ENCODE data around the gene THRA.

THRA gene

GRCh38 chr17:40075201-40075941 is 12.6 kb downstream of the THRA start:
- H3K4me3 ChIP-seq (ENCODE audit: low read length): no peak overlapping the region
- peak; percentile 70 for DNase-seq (ENCODE audit: low read depth)
- TF ChIP-seq CTCF (conservative IDR thresholded peaks at IDR 0.05; ENCODE audit: low read length): peak; percentile 94

GRCh38 chr17:40075942-40076498 is 13.3 kb downstream of the THRA start:
- DNase-seq (ENCODE audit: low read depth): no peak
- no peak for TF ChIP-seq CTCF (conservative IDR thresholded peaks at IDR 0.05; ENCODE audit: low read length)
- H3K4me3 ChIP-seq (ENCODE audit: low read length): no peak overlapping the region

GRCh38 chr17:40076591-40076990 is 13.8 kb downstream of the THRA start:
- no peak for DNase-seq (ENCODE audit: low read depth)
- H3K4me3 ChIP-seq (ENCODE audit: low read length): no peak overlapping the region
- no peak for TF ChIP-seq CTCF (conservative IDR thresholded peaks at IDR 0.05; ENCODE audit: low read length)

GRCh38 chr17:40079545-40079944 is 16.8 kb downstream of the THRA start:
- no peak for TF ChIP-seq CTCF (conservative IDR thresholded peaks at IDR 0.05; ENCODE audit: low read length)
- DNase-seq (ENCODE audit: low read depth): no peak
- H3K4me3 ChIP-seq (ENCODE audit: low read length): no peak overlapping the region

DNA sequence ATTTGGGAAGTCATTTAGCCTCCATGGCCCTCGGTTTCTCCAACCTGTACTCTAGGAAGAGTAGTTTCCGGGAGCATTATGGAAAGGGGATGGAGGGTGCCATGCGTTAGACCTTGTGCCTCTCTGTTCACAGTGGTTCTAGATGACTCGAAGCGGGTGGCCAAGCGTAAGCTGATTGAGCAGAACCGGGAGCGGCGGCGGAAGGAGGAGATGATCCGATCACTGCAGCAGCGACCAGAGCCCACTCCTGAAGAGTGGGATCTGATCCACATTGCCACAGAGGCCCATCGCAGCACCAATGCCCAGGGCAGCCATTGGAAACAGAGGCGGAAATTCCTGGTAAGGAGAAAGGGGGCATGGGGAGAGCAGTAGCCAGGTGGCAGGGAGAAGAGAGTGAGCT is 21.7 kb downstream of the THRA start:
- no peak overlapping the region for H3K4me3 ChIP-seq (ENCODE audit: low read length)
- TF ChIP-seq CTCF (conservative IDR thresholded peaks at IDR 0.05; ENCODE audit: low read length): no peak
- no peak for DNase-seq (ENCODE audit: low read depth)

DNA sequence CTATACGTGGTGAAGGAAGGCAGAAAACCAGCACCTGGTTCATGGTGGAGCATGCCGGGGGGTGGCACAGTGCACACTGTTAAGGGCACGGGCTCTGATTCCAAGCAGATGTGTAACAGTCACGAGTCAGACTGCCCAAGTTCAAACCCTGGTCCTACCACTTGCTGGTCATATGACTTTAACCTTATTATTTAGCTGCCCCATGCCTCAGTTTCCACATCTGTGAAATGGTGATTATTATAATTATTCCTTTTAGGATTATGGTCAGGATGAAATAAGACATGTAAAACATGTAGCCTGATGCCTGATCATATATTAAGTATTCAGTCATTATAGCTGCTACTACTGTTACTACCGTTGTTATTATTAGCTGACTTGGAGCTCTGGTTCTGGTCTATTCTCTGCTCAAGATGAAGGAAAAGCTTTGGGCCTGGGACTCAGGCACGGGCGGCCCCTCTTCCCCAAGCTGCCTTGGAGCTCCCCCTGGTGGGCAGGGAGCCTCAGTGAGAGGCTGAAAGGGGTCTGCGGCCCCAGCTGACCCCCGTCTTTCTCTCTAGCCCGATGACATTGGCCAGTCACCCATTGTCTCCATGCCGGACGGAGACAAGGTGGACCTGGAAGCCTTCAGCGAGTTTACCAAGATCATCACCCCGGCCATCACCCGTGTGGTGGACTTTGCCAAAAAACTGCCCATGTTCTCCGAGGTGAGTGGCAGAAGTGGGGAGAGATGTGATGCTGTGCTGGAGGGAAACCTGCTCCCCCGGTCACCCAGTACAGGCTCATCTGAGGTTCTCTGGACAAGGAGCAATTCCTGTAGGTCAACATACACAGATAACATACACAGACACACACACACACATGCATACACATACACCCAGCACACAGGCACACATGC is 23.6 kb downstream of the THRA start:
- peak; percentile 73 for TF ChIP-seq CTCF (conservative IDR thresholded peaks at IDR 0.05; ENCODE audit: low read length)
- DNase-seq (ENCODE audit: low read depth): no peak

More for the DNA sequence above, 23.6 kb downstream of the THRA start:
- no peak overlapping the region for H3K4me3 ChIP-seq (ENCODE audit: low read length)
